Upper lobe of left lung (tissue), 6 donors: ENCODE data around the gene CTNNBL1. TPM values are rescaled to one million over a fixed set of nuclear protein-coding genes. Genes with fewer than 3 reads are reported as not detected.

ENCODE experiments used
- ATAC-seq, 2 donors: fragments of 200-7000 bp; cut with Tn5 transposase; one replicate each; pipeline ENCODE4 v1.9.1; 2022; ENCODE audit warnings: mild to moderate bottlenecking in 2 of 2, moderate library complexity in 2 of 2; ENCODE audit not compliant: low FRiP score in 2 of 2
- DNase-seq, 2 donors: peaks; one replicate each; pipeline ENCODE4 v3.0.0-alpha.2; 2019 to 2020
- H3K27ac ChIP-seq, 4 donors: fragments of 200-600 bp; sonication (generic); one replicate each; pipeline ENCODE4 v1.5.1; 2016 to 2019
- H3K27me3 ChIP-seq, 4 donors: fragments of 200-600 bp; sonication (generic); one replicate each; pipeline ENCODE4 v1.5.1; 2017 to 2019
- H3K36me3 ChIP-seq, 4 donors: fragments of 200-600 bp; sonication (generic); one replicate each; pipeline ENCODE4 v1.5.1; 2016 to 2019
- H3K4me1 ChIP-seq, 4 donors: fragments of 200-600 bp; sonication (generic); one replicate each; pipeline ENCODE4 v1.5.1; 2018 to 2019
- H3K4me3 ChIP-seq, 4 donors: fragments of 200-600 bp; sonication (generic); one replicate each; pipeline ENCODE4 v1.5.1; 2017 to 2019; ENCODE audit warnings: mild to moderate bottlenecking in 2 of 4, moderate library complexity in 1 of 4
- H3K9me3 ChIP-seq, 4 donors: fragments of 200-600 bp; sonication (generic); one replicate each; pipeline ENCODE4 v1.5.1; 2018 to 2019
- EP300 ChIP-seq, 4 donors: sonication (generic); formaldehyde crosslinking; IDR thresholded peaks; one replicate each; pipeline ENCODE4 v1.5.1; 2017; ENCODE audit warnings: antibody characterized with exemption in 4 of 4, control low read depth in 2 of 4
- POLR2A ChIP-seq, 4 donors: fragments of 450-650 bp; IDR thresholded peaks; one replicate each; pipeline ENCODE4 v1.5.1; 2016 to 2017; ENCODE audit warnings: antibody characterized with exemption in 4 of 4, mild to moderate bottlenecking in 2 of 4
- POLR2AphosphoS5 ChIP-seq, 2 donors: sonication (generic); formaldehyde crosslinking; IDR thresholded peaks; one replicate each; pipeline ENCODE4 v1.5.1; 2017; ENCODE audit warnings: antibody characterized with exemption in 2 of 2
- WGBS, 2 donors: methylation state at CpG; one replicate each; pipeline ENCODE4 v1.1.5; 2017 to 2018; 5-methylcytosine and 5-hydroxymethylcytosine counted together
- total RNA-seq, 6 donors: library from RNA; depleted of rRNA in 4 of 6; stranded (reverse); fragments of >200 nt in 4 of 6; gene quantifications; one replicate each; pipeline versions ENCODE4 v1.1.0 to v1.2.1, GENCODE V29; 2016 to 2021
- TF ChIP-seq, protein P1 (sequence below), 6 experiments: fragments of 450-650 bp in 4 of 6; fragments of 200-600 bp in 2 of 6; sonication (generic) in 2 of 6; IDR thresholded peaks; one replicate each; pipeline ENCODE4 v1.5.1; 2016 to 2019; ENCODE audit warnings: antibody characterized with exemption in 6 of 6
- donor health status: DM: no; HTN: no; CAD: no; lungs with moderate emphysema.
- donor health status: DM: no; HTN: yes; CAD: no; lungs with severe emphysema.

The CTNNBL1 gene
- total RNA-seq, 6 donors from 2014 or later = 25.1 to 61.0 (median 29.1) TPM

DNA sequence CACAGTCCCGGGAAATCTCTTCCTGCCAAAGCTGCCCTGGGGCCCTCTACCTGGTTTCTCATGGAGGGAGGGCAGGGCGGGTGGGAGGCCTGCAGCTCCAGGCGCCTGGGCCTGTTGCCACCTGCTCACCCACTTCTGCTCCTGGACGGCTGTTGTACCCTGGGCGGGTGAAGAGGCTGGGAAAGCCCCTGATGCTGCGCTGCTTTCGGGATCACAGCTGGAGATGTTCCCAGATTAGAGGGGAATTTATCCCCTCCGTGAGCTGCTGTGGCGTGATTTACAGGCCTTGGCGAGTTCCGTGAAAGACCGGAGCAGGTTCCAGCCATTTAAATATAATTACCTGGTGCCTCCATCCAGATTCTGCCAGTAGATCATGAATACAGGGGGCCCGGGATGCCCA lies 196.8 kb downstream of the CTNNBL1 start:
- peak in 1 of 2 donors; percentile 30 for DNase-seq
- TF ChIP-seq, protein P1, sequence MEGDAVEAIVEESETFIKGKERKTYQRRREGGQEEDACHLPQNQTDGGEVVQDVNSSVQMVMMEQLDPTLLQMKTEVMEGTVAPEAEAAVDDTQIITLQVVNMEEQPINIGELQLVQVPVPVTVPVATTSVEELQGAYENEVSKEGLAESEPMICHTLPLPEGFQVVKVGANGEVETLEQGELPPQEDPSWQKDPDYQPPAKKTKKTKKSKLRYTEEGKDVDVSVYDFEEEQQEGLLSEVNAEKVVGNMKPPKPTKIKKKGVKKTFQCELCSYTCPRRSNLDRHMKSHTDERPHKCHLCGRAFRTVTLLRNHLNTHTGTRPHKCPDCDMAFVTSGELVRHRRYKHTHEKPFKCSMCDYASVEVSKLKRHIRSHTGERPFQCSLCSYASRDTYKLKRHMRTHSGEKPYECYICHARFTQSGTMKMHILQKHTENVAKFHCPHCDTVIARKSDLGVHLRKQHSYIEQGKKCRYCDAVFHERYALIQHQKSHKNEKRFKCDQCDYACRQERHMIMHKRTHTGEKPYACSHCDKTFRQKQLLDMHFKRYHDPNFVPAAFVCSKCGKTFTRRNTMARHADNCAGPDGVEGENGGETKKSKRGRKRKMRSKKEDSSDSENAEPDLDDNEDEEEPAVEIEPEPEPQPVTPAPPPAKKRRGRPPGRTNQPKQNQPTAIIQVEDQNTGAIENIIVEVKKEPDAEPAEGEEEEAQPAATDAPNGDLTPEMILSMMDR (IDR thresholded peaks at IDR 0.05) = no peak
- TF ChIP-seq POLR2AphosphoS5 (IDR thresholded peaks at IDR 0.05) = no peak
- TF ChIP-seq EP300 (IDR thresholded peaks at IDR 0.05) = no peak
- no peak for TF ChIP-seq POLR2A (IDR thresholded peaks at IDR 0.05)

DNA sequence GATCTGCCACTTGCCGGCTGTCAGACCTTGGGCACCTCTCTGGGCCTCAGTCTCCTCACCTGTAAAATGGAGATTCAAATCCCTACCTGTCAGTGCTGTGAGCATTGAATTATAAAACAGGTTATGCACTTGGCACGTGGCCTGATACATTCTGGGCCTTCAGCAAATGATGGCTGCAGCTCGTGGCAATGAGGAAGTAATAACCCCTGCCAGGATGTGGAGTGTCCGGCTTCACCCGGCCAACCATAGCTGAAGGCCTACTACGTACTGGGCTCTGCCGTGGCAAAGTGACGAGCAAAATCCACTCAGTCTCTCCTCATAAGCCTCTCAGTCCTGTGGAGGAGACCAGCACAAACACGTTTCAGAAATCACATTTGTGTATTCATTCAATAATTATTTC lies 198.2 kb downstream of the CTNNBL1 start:
- Histone ChIP-seq H3K4me1 (no peaks in the 10 kb centered on the region), H3K36me3 (no peaks in the 10 kb centered on the region), H3K27ac (no peak overlapping the region), H3K4me3 (no peak overlapping the region), H3K9me3 (no peaks in the 10 kb centered on the region), H3K27me3 (no peaks in the 10 kb centered on the region)
- ATAC-seq (no peak), DNase-seq (no peak)
- 40 to 57% methylated on average over 4 to 9 of the region's 9 CpGs for WGBS, 2 donors
- no peak for TF ChIP-seq POLR2A (IDR thresholded peaks at IDR 0.05)
- no peak for TF ChIP-seq EP300 (IDR thresholded peaks at IDR 0.05)
- no peak for TF ChIP-seq POLR2AphosphoS5 (IDR thresholded peaks at IDR 0.05)
- TF ChIP-seq, protein P1 (IDR thresholded peaks at IDR 0.05) = no peak

More for the DNA sequence above, 196.8 kb downstream of the CTNNBL1 start:
- Histone ChIP-seq H3K4me1 (no peaks in the 10 kb centered on the region), H3K27ac (no peak overlapping the region), H3K36me3 (no peaks in the 10 kb centered on the region), H3K9me3 (no peaks in the 10 kb centered on the region), H3K4me3 (no peak overlapping the region), H3K27me3 (no peaks in the 10 kb centered on the region)
- WGBS, 2 donors = 68 to 100% methylated on average over 4 to 13 of the region's 13 CpGs
- no peak for ATAC-seq

DNA sequence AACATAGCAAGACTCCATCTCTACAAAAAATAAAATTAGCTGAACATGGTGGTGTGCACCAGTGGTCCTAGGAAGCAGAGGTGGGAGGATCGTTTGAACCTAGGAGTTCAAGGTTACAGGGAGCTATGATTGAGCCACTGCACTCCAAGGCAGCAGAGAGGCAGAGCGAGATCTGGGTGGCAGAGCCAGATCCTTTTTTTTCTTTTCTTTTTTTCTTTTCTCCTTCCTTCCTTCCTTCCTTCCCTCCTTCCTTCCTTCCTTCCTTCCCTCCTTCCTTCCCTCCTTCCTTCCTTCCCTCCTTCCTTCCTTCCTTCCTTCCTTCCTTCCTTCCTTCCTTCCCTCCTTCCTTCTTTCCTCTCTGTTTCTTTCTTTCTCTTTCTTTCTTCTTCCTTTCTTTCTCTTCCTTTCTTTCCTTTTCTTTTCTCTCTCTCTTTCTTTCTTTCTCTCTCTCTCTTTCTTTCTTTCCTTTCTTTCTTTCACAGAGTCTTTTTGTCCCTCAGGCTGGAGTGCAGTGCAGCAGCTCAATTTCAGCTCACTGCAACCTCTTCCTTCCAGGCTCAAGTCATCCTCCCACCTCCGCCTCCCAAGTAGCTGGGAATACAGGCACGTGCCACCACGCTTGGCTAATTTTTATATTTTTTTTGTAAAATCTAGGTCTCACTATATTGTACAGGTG lies 199.9 kb downstream of the CTNNBL1 start:
- no peak for DNase-seq
- H3K4me3 ChIP-seq = no peak overlapping the region
- TF ChIP-seq POLR2AphosphoS5 (IDR thresholded peaks at IDR 0.05) (no peak), EP300 (IDR thresholded peaks at IDR 0.05) (no peak), POLR2A (IDR thresholded peaks at IDR 0.05) (no peak)
- TF ChIP-seq, protein P1 (IDR thresholded peaks at IDR 0.05) = no peak
- H3K27me3 ChIP-seq = no peaks in the 10 kb centered on the region
- no peak for ATAC-seq
- H3K4me1 ChIP-seq = no peaks in the 10 kb centered on the region
- no peaks in the 10 kb centered on the region for H3K36me3 ChIP-seq
- no peaks in the 10 kb centered on the region for H3K9me3 ChIP-seq
- WGBS, 2 donors = 92% methylated on average over 5 of the region's 5 CpGs
- H3K27ac ChIP-seq = no peak overlapping the region

DNA sequence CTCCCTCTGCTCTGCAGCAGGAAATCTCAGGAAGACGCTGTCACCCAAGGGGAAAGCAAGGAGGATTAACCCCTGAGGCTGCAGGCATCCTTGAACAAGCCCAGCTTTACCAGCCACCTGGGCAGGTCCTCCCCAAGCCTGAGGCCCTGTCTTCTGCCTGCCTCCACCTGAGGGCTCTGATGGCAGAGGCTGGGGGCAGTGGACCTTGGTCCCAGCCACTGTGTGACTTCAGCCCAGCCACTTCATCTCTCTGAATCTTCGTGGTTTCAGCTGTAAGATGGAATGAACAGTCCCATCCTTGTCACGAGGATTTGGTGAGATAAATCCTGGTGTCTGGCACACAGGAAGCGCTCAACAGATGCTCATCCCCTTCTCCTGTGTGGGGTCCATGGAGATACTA lies 200.6 kb downstream of the CTNNBL1 start:
- Histone ChIP-seq H3K4me3 (no peak overlapping the region), H3K4me1 (no peaks in the 10 kb centered on the region), H3K36me3 (no peaks in the 10 kb centered on the region), H3K9me3 (no peaks in the 10 kb centered on the region), H3K27ac (no peak overlapping the region), H3K27me3 (no peaks in the 10 kb centered on the region)
- TF ChIP-seq POLR2A (IDR thresholded peaks at IDR 0.05) (no peak), EP300 (IDR thresholded peaks at IDR 0.05) (no peak), POLR2AphosphoS5 (IDR thresholded peaks at IDR 0.05) (no peak)
- ATAC-seq = no peak
- no peak for DNase-seq
- 82 to 90% methylated on average over 4 of the region's 4 CpGs for WGBS, 2 donors

DNA sequence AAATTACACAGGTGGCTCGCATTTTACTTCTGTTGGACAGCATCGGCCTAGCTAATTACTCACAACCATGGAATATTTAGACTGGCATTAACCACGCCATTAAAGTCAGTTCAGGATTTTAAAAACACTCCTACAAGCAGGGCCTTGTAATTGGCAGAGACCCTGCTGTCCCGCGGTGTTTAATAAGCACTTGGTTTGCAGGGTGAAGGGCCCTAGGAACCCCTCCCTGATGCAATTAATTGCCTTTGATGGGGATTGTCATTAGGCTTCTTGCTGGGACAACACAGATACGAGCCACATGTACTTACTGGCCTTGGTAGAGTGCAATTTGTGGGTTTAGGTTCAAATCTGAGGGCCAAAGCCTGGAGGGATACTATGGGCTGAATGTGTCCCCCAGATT lies 201.3 kb downstream of the CTNNBL1 start:
- Histone ChIP-seq H3K36me3 (no peaks in the 10 kb centered on the region), H3K27me3 (no peaks in the 10 kb centered on the region), H3K4me1 (no peaks in the 10 kb centered on the region), H3K4me3 (no peak overlapping the region), H3K27ac (no peak overlapping the region), H3K9me3 (no peaks in the 10 kb centered on the region)
- TF ChIP-seq EP300 (IDR thresholded peaks at IDR 0.05) = no peak
- TF ChIP-seq, protein P1 (IDR thresholded peaks at IDR 0.05) = no peak
- no peak for TF ChIP-seq POLR2A (IDR thresholded peaks at IDR 0.05)
- no peak for TF ChIP-seq POLR2AphosphoS5 (IDR thresholded peaks at IDR 0.05)
- ATAC-seq = no peak
- DNase-seq = no peak
- WGBS, 2 donors = 86 to 91% methylated on average over 6 of the region's 6 CpGs
